Ascending aorta (tissue), 2 donors: ENCODE measurements around the gene EIF5. TPM values are rescaled to one million over a fixed set of nuclear protein-coding genes. Genes with fewer than 3 reads are reported as not detected.

Source experiments
- DNase-seq, 2 donors: peaks; one replicate each; pipeline ENCODE4 v3.0.0-alpha.2; 2019; ENCODE audit warnings: low spot score in 2 of 2
- H3K27ac ChIP-seq, 2 donors: fragments of 200-600 bp; sonication (generic); one replicate each; pipeline ENCODE4 v1.5.1; 2016 to 2017; ENCODE audit warnings: mild to moderate bottlenecking in 1 of 2
- H3K27me3 ChIP-seq: fragments of 200-600 bp; sonication (generic); one replicate; pipeline ENCODE4 v1.5.1; 2017
- H3K36me3 ChIP-seq, 2 donors: fragments of 200-600 bp; sonication (generic); one replicate each; pipeline ENCODE4 v1.5.1; 2016
- H3K4me1 ChIP-seq, 2 donors: fragments of 200-600 bp; sonication (generic); one replicate each; pipeline ENCODE4 v1.5.1; 2016 to 2017; ENCODE audit warnings: mild to moderate bottlenecking in 1 of 2
- H3K4me3 ChIP-seq, 2 donors: fragments of 200-600 bp; sonication (generic); one replicate each; pipeline ENCODE4 v1.5.1; 2016 to 2017; ENCODE audit warnings: mild to moderate bottlenecking in 1 of 2
- H3K9me3 ChIP-seq, 2 donors: fragments of 200-600 bp; sonication (generic); one replicate each; pipeline ENCODE4 v1.5.1; 2016
- CTCF ChIP-seq, 3 experiments: fragments of 200-600 bp in 2 of 3; fragments of 450-650 bp in 1 of 3; sonication (generic) in 2 of 3; IDR thresholded peaks; one replicate each; pipeline ENCODE4 v1.5.1; 2016 to 2019; ENCODE audit warnings: antibody characterized with exemption in 3 of 3, mild to moderate bottlenecking in 1 of 3, moderate library complexity in 1 of 3
- intact Hi-C: fragments of 100-400 bp; cut with DNase I; formaldehyde crosslinking; loops from one replicate; pipeline ENCODE4 v1.15.1; 2023
- total RNA-seq: library from RNA; depleted of rRNA; stranded (reverse); fragments of >200 nt; gene quantifications from one replicate; pipeline ENCODE4 v1.1.0, GENCODE V29; 2016

Gene EIF5
- total RNA-seq, 1 donor from 2014 or later = 85.5 TPM

DNA sequence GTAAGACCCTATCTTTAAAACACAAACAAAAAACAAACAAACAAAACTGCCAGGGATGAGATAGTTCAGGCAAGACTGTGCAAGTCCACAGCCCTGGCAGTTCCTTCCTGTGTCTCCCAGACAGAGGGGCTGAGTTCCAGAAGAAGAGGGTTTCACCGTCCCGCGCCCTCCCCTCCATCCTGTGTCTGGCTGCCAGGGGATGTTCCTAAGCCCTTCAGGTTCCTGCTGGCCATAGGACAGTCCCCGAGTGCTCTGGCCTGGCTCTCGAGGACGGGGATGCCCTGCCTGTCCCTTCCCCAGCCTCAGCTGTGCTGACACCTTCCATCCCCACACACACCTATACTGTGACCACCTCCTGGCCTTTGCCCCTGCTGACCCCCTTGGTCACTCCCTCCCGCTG, 40.6 kb upstream of the EIF5 start:
- TF ChIP-seq CTCF (IDR thresholded peaks at IDR 0.05) = no peak

GRCh38 chr14:103294091-103294490, 39.9 kb upstream of the EIF5 start:
- intact Hi-C loops = no loop called here
- TF ChIP-seq CTCF (IDR thresholded peaks at IDR 0.05) = no peak
- Histone ChIP-seq H3K27ac (no peak overlapping the region), H3K9me3 (no peaks in the 10 kb centered on the region), H3K4me1 (no peaks in the 10 kb centered on the region), H3K27me3 (no peaks in the 10 kb centered on the region), H3K4me3 (no peak overlapping the region), H3K36me3 (no peaks in the 10 kb centered on the region)
- no peak for DNase-seq

More for the DNA sequence above, 40.6 kb upstream of the EIF5 start:
- Histone ChIP-seq H3K27me3 (no peaks in the 10 kb centered on the region), H3K9me3 (no peaks in the 10 kb centered on the region), H3K36me3 (no peaks in the 10 kb centered on the region), H3K27ac (no peak overlapping the region), H3K4me1 (no peaks in the 10 kb centered on the region), H3K4me3 (no peak overlapping the region)
- intact Hi-C loops = loop anchor here (1.0 kb wide), 2 partner anchors 188 to 218 kb away; no protein-coding TSS in a partner anchor
- DNase-seq = no peak

GRCh38 chr14:103296007-103296406, 38.0 kb upstream of the EIF5 start:
- TF ChIP-seq CTCF (IDR thresholded peaks at IDR 0.05) = no peak
- Histone ChIP-seq H3K9me3 (no peaks in the 10 kb centered on the region), H3K4me1 (no peaks in the 10 kb centered on the region), H3K4me3 (no peak overlapping the region), H3K36me3 (no peaks in the 10 kb centered on the region), H3K27me3 (no peaks in the 10 kb centered on the region), H3K27ac (no peak overlapping the region)
- DNase-seq = no peak
- intact Hi-C loops = no loop called here

GRCh38 chr14:103296987-103297386, 37.0 kb upstream of the EIF5 start:
- H3K4me3 ChIP-seq = no peak overlapping the region
- no peaks in the 10 kb centered on the region for H3K36me3 ChIP-seq
- TF ChIP-seq CTCF (IDR thresholded peaks at IDR 0.05) = no peak
- no peaks in the 10 kb centered on the region for H3K27me3 ChIP-seq
- no peaks in the 10 kb centered on the region for H3K4me1 ChIP-seq
- H3K27ac ChIP-seq = no peak overlapping the region
- no peak for DNase-seq
- intact Hi-C loops = no loop called here
- H3K9me3 ChIP-seq = no peaks in the 10 kb centered on the region

- Histone ChIP-seq H3K4me3 (no peak overlapping the region), H3K27me3 (no peaks in the 10 kb centered on the region), H3K36me3 (no peaks in the 10 kb centered on the region), H3K27ac (no peak overlapping the region), H3K9me3 (no peaks in the 10 kb centered on the region), H3K4me1 (no peaks in the 10 kb centered on the region)
- intact Hi-C loops = no loop called here
- no peak for DNase-seq
- TF ChIP-seq CTCF (IDR thresholded peaks at IDR 0.05) = no peak
Observed at GRCh38 chr14:103298620-103299019, 35.4 kb upstream of the EIF5 start.
